ENCODE data around the gene INTS3.

DNA sequence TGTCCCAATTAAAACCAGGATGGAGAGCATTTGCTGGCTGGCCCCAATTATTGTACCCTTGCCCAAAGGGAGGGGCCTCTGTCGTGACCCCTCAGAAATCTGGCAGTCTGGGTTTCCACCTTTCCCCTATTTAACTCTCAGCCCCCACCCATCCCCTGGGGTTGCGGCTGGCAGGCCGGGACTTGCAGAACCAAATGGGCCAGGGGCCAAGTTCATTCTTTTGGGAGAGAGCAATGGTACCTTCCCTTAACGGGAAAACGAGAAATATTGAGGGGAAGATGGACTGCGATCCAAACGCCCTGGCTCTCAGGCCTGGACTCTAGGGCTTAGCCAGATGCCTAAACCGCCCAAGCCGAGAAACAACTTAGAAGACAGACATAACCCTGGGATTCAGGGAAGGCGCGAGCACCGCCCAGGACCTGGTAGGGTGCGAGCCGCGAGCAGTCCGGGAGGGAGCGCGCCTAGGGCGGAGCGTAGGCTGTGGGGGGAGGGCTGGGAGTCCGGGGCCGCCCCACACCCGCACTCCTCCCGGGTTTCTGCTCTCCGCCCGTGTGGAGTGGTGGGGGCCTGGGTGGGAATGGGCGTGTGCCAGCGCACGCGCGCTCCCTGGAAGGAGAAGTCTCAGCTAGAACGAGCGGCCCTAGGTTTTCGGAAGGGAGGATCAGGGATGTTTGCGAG, 47.1 kb downstream of the INTS3 start, which contains the start of gene SLC27A3:
- TF ChIP-seq, protein P1, sequence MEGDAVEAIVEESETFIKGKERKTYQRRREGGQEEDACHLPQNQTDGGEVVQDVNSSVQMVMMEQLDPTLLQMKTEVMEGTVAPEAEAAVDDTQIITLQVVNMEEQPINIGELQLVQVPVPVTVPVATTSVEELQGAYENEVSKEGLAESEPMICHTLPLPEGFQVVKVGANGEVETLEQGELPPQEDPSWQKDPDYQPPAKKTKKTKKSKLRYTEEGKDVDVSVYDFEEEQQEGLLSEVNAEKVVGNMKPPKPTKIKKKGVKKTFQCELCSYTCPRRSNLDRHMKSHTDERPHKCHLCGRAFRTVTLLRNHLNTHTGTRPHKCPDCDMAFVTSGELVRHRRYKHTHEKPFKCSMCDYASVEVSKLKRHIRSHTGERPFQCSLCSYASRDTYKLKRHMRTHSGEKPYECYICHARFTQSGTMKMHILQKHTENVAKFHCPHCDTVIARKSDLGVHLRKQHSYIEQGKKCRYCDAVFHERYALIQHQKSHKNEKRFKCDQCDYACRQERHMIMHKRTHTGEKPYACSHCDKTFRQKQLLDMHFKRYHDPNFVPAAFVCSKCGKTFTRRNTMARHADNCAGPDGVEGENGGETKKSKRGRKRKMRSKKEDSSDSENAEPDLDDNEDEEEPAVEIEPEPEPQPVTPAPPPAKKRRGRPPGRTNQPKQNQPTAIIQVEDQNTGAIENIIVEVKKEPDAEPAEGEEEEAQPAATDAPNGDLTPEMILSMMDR (conservative IDR thresholded peaks at IDR 0.05 in 1 of 2, IDR thresholded peaks at IDR 0.05 in 1 of 2; ENCODE audit: low read depth in 1 of 2, low read length in 2 of 2) = no peak
- TF ChIP-seq EZH2 (IDR thresholded peaks at IDR 0.05; ENCODE audit: low read length, missing control alignments) = no peak
